ENCODE results near the gene CCN5.
A peak's percentile ranks its signal among the peaks of the same experiment; 100 is the strongest.

The CCN5 gene

DNA sequence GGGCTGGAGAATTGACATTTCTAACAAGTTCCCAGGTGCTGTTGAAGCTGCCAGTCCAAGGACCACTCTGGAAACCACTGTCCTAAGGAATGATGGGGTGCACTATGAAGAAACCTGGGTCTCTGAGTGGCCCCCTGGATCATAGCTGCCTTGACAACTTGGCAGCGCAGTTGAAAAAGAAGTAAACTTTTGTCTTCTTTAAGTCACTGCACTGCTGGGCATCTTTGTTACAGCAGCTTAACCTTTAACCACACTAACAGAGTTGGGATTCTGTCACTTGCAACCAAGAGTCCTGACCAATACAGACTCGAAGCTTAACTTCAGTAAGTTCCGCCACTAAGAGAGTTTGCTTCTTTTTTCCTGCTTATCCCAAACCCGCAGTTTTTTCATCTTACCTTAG lies 21.9 kb downstream of the CCN5 start:
- no peak for DNase-seq

DNA sequence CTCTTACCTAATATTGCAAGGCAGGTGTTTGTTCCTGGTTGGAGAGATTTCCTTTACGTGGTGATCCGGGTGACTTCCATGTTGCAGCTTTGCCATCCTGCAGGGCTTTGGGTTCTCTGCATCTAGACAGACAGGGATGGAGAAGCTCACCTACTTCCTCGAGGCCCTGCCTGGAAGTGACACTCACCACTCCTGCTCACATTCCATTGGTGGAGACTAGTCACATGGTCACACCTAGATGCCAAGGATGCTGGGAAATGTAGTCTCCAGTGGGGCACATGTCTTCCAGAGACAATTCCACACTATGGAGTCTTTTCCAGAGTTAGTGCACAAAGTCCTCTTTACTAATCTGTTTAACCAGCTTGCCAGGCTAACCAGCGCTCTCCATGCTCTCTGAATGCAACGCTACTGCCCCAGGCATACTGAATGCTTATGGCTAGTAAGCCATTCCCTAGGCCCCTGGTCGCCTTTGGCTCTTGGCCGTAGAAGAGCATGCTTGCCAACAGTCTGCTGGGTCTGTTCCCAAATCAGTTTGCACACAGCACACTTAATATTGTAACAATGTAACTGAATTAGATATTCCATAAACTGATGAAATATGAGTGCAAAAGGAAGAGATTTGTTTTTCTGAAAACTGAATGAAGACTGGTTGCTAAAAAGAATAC lies 23.8 kb downstream of the CCN5 start:
- no peak for DNase-seq

DNA sequence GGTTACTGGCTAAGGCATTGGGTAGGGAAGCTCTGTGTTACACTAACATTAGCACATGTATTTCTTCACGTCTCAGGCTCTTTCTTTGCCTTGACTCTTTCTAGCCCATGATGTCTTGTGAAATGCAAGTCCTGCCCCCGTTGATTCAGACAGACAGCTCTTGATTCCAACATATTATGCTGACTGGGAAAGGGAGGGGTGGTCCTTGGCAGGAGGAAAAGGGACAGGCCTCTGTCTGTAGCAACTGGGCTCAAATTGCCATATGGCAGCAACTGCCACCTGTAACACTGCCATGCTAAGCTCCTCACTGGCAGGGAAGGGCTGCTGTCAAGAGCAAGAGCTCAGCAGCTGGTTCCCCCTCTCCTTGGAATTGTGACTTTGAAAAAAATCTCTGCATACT lies 24.8 kb downstream of the CCN5 start:
- DNase-seq = no peak

DNA sequence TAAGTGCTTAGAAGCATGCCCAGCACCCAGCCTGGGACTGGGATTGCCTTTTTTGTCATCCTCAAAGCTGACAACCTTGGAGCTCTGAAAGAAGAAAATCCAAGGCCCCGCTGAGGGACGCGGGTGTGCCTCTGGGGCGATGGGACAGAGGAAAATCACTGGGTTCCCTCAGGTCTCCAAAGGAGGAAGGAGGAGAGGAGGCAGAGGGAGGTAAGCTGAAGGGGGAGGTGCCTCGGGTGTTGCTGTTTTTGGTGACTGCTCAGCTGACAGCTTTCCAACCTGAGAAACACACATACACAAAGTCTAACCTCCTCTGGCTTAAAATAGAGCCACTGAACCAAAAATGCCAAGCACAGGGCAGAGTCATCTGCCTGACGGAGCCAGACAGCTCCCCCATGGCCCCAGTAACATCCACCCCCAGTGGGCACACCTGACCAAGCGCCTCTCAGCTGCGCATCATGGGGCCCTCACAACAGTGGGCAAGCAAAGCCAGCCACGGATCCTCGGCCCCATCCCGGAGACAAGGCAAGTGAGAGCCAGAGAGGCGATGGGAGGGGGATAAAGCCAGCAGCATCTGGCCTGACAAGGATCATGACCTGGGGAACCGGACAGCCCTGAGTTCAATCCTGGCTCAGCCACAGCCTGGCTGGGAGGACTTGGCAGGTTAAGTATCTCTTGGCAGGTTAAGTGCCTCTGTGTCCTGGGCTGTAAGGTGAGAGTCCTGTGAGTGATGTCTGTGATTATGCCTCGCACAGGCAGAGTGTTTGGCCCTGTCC lies 27.3 kb downstream of the CCN5 start:
- no peak for DNase-seq

DNA sequence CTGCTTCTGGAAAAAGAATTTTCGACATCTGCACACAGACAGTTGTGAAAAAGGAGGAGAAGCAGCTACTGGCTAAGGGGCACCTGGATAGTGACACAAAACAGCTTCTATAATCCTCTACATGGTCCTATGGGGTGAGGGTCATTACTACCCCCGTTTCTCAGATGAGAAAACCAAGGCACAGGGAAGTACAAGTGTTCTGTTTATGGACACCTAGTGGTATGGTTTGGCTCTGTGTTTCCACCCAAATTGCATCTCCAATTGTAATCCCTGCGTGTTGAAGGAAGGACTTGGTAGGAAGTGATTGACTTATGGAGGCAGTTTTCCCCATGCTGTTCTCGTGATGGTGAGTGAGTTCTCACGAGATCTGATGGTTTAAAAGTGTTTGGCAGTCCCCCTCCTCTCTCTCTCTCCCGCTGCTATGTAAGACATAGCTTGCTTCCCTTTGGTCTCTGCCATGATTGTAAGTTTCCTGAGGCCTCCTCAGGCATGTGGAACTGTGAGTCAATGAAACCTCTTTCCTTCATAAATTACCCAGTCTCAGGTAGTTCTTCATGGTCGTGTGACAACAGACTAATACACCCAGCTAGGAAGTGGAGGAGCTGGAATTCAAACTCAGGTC lies 28.0 kb downstream of the CCN5 start:
- DNase-seq = no peak

DNA sequence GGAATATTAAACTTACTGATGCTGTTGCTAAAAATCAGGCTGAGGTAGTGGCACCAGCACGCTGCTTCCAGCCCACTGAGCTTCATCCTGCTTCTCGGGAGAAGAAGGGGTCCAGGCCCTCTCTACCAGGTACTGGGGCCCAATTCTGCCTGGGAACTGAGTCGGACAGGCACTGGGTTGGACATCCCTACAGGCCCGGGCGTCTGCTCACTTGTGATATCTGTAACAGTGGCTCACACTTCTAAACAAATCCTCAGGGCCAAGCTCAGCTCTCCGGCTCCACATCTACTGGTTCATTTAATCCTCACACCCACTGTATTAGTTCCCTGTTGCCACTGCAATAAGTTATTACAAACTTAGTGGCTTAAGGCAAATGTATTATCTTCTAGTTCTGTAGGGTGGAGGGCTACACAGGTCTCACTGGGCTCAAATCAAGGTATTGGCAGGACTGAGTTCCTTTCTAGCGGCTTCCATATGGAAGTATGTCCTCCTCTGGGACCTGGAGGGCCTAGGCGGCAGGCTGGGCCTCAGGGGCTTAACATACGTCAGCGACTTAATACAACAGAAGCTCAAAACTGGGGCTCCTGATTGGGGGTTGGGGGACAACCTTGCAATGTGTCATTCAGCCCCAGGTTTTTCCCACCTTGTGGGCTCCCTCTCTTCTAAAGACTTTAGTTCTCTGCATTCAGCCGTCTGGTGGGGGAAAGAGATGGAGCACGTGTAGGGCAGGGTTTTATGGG lies 28.9 kb downstream of the CCN5 start:
- DNase-seq = no peak

DNA sequence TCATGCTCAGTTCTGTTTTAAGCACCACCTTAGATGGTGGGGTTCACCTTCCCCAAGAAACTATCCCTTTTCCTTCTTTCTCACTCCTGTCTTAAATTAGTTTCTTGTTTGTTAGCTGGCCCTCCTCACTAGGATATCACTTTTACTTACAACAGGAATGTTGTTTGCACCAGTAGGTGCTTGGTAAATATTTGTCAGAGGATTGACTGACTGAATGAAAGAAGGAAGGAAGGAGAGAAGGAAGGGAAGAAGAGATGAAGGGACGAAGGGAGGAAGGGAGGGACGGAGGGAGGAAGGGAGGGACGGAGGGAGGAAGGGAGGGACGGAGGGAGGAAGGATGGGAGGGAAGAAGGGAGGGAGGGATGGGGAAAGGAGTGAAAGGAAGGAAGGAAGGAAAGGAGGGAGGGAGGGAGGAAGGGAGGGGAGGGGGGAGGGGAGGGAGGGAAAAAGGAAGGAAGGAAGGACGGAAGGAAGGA lies 30.0 kb downstream of the CCN5 start:
- DNase-seq = no peak

DNA sequence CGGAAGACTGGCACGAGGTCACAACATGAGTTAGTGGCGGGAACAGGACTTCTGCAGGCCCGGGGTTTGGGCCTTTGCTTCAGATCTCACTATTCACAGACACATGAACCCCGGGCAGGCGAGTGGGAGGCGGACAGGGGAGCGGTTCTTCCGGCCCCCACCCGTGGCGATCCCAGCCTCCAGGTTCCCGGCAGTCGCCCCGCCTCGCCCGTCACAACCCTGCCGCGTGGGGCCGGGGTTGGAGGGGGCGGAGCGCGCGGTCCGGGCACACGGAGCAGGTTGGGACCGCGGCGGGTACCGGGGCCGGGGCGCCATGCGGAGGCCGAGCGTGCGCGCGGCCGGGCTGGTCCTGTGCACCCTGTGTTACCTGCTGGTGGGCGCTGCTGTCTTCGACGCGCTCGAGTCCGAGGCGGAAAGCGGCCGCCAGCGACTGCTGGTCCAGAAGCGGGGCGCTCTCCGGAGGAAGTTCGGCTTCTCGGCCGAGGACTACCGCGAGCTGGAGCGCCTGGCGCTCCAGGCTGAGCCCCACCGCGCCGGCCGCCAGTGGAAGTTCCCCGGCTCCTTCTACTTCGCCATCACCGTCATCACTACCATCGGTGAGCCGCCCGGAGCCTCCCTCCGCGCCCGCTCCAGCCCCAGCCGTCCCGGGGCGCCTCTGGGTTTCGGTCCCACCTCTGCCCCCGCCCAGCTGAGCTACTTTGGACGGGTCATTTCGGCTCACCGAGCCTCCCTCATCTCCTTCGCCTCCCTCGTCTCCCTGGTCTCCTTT lies 30.6 kb downstream of the CCN5 start, which contains the start of gene KCNK15:
KCNK15 (plus strand) TSS at position 268 of the 769 bp plus-strand sequence; CDS start at position 314, 46 bp downstream.
- DNase-seq = peak; percentile 67

DNA sequence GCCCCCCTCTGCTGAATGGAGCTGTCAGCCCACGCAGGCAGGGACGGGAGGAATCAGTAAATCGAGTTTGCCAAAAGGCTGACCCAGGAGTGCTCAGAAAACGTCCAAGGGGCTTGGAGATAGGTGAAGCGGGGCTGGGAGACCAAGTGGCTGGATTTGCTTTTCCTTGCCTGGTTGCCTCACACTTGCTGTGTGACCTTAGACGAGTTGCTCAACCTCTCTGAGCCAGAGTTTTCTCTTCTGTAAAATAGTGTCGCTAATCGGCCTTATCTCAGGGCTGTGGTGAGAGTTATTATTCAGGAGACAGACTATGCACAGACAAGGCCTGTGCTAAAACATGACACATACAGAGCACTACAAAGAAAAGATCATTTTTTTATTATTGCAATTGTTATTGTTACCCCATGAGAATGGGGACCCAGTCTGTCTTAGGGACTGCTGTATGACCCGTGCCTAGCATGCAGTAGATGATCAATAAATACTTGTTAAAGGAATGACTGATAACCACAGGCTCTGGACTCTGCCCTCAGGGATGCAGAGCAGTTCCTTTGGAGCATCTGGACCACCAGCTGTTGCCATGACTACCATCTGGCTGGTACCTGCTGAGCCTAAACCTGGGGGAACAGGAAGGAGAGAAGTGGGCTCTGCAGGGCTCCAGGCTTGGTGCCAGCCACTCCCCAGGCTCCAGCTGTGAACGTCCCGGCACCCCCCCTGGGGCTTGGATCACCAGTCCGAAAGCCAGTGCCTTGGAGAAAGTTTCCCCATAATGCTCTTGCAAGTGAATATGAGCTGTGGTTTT lies 31.4 kb downstream of the CCN5 start:
- no peak for DNase-seq

DNA sequence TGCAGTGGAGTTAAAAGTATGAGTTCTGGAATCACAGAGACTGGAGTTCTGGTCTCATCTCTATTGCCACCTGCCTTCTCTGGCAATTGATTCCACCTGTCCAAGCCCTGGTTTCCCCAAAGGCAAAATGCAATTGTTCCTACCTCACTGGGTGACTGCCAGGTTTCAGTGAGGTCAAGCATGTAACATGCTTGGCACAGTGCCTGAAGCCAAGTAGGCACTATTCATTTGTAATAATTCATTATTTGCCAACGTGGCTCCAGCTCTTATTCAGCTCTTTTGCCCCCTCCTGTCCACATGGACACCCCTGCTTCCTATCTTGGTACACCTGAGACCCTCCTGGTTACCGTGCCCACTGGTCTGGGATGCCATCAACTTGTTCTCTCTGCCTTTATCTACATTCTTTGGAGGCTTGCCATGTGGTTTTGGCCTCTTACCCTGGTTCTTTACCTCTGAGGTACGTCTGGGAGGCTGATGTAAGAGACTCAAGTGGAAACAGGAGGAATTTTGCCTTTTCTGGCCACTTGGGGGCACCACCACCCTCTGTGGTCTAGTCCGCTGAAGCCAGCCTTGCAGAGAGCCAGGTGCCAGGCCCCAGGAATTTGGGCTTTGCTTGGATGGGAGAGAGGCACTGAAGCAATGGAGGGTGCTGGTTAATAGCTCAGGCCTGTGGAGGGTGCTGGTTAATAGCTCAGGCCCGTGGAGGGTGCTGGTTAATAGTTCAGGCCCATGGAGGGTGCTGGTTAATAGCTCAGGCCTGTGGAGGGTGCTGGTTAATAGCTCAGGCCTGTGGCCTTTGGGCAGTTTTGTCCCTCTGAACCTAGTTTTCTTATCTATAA lies 32.2 kb downstream of the CCN5 start:
- DNase-seq = peak; percentile 55

DNA sequence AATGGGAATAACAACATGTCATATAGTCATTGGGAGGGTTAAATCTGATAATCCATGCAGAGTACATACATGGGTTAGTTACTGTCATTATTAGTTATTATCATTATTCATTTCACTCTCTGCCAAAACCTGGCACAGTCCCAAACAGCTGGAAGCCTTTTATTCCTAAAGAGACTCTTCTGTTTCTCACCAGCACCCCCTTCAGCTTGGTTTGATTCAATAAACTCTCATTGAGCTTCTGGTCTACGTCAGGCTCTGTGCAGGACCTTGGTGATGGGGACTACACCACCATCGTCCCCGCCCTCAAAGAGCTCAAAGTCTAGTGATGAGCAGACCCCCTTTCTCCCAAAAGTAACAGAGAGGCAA lies 32.8 kb downstream of the CCN5 start:
- no peak for DNase-seq

DNA sequence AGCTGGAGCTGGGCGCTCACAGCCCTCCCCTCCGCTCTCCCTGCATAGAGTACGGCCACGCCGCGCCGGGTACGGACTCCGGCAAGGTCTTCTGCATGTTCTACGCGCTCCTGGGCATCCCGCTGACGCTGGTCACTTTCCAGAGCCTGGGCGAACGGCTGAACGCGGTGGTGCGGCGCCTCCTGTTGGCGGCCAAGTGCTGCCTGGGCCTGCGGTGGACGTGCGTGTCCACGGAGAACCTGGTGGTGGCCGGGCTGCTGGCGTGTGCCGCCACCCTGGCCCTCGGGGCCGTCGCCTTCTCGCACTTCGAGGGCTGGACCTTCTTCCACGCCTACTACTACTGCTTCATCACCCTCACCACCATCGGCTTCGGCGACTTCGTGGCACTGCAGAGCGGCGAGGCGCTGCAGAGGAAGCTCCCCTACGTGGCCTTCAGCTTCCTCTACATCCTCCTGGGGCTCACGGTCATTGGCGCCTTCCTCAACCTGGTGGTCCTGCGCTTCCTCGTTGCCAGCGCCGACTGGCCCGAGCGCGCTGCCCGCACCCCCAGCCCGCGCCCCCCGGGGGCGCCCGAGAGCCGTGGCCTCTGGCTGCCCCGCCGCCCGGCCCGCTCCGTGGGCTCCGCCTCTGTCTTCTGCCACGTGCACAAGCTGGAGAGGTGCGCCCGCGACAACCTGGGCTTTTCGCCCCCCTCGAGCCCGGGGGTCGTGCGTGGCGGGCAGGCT lies 35.1 kb downstream of the CCN5 start:
- DNase-seq = no peak

DNA sequence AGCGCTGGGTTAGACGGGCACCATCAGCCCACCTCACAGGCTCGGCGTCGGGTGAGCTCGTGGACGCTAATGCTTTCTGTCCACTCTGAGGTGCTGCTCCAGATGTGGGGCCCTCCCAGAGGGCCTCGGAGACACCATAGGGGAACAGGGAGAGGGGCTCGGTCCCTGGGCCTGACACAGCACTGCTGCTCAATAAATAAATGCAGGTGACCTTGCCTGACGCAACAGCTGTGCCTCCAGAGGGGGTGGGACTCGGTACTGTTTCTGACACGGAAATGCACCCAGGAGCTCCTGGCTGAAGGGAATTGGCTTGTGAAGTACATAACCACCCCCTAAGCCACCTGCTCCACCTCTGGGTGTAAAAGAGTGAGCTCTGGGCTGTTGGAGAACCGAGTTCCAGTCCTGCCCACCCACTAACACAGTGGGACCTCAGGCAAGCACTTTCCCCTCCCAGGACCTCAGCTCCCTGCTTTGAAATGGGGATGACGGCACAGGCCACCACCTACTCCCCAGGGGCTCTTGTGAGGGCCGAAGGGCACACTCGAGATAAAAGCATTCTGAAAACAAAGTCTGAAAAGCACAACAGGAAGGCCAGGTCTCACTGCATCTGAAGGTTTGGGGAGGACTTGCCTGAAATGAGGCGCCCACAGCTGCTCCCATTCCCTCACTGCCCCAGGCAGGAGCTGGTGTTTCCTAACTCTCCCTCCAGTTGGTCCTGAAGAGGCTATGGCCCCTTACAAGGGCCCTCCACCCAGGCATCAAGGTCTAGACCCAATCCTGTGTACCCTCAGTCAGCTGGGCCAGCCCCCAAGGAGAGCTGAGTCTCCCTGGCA lies 37.1 kb downstream of the CCN5 start:
- no peak for DNase-seq

DNA sequence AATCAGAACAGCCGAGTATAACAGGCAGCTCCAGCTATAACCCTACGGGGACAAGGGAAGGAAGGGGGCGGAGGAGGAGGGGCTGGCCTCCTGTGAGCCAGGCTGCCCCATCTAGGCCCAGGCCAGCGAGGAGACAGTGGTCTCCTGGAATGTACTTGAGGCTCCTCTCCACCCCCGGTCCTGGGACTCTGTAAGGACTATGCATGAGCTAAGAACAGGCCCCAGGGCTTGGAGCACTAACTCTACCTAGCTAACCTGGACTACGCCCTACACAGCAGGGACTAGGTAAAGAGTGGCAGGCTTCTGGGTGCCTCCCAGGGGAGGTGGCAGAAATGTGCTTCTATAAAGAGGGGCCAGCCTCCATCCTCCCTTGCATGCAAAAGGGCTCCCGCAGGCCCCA lies 39.4 kb downstream of the CCN5 start:
- DNase-seq = no peak

DNA sequence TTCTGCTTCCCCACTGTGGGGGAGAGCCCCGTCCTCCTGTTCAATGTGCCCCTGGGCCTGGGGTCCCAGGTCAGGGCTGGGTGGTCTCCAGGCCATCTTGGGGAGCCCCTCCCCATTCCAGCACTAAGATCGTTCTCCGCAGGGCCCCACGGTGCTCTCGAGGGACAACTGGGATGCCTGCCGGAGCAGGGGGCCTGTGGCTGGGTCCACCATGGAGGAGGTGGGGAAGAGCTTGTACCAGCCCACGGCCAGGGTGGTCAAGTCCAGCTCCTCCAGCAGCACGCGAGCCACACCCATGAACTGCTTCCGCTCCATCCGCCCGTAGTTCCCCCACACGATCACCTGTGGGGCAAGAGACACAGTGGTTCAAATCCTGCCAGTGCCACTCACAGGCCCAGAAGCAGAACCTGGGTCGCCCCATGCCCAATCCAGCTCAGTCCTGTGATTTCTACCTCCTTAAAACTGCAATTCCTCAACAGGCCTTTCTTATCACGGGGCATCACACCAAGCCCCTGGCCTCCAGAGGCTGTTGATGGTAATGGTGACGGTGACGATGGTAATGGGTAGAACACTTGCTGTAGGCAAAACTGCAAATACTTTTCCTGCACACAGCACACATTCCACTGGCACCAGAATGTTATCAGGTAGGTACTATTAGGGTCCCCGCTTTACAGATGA lies 41.0 kb downstream of the CCN5 start:
- DNase-seq = no peak

DNA sequence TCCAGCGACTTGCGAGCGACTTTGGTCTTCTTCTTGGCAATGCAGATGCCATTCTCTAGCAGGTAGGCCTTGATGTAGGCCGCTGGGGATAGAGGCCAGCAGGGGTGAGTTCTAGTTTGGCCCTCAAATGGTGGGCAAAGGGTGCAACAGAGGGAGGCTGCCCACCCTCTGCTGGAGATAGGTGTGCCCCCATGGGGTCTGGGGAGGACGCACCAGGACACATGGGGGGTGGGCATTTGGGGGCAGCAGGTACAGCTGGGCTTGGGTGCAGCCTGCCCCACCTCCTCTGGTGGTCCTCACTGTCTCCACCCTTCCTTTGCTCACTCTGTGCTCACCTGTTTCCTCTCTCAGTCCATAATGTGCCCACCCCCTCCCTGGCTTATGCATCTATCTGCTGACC lies 41.8 kb downstream of the CCN5 start:
- no peak for DNase-seq

DNA sequence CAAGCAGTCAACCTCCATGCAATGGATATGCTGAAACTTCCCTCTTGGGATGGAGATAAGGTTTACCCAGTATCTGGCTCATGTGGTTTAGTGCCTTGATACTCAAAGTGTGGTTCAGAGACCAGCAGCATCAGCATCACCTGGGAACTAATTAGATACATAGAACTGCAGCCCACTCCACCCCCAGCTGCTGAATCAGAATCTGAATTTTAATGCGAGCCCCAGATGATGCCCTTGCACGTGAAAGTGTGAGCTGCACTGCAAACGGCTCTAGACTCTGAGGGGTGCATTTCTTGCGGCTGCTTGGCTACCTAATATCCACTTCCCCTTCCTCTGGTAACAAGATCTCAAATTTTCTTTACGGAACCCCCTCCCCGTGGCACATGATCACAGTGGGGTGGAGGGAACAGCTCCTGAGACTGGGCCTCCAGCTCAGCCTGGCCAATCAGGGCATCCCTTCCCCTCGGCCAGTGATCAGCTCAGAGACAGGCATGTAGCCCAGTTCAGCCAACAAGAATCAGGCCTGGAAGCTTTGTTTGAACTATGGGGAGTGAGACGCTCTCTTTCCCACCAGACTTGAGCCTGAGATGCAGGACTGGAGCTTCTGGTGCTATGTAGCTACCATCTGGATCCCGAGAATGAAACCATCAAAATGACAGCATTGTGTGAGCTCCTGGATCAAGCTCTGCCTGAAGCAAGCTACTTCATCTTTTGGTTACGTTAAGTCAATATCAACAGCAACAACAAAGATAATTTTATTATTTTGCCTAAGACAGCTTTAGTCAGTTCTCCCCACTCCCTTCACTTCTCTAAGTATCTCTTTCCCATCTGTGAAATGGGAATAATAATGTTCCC lies 43.3 kb downstream of the CCN5 start:
- no peak for DNase-seq
